GM23338 (cell line): ENCODE results near the gene JARID2. TPM values are rescaled to one million over a fixed set of nuclear protein-coding genes. Genes with fewer than 3 reads are reported as not detected.
A peak's percentile ranks its signal among the peaks of the same experiment; 100 is the strongest.

Source experiments
- ATAC-seq: fragments of 200-7000 bp; cut with Tn5 transposase; 3 replicates; pipeline ENCODE4 v1.9.1; 2020
- DNase-seq: peaks from one replicate; pipeline ENCODE4 v3.0.0-alpha.2; 2015; ENCODE audit warnings: low spot score
- H2AFZ ChIP-seq: fragments of 200-600 bp; sonication (generic); 2 replicates; pipeline ENCODE4 v1.8.0; 2016; ENCODE audit warnings: antibody characterized with exemption, mild to moderate bottlenecking, moderate library complexity
- H3F3A ChIP-seq: fragments of 200-600 bp; sonication (generic); replicated peaks from 2 replicates; pipeline ENCODE4 v1.8.0; 2017; ENCODE audit warnings: antibody characterized with exemption, mixed run types, low read depth
- H3K27ac ChIP-seq: fragments of 200-600 bp; sonication (generic); 2 replicates; pipeline ENCODE4 v1.6.1; 2016; ENCODE audit warnings: low read depth
- H3K27me3 ChIP-seq: fragments of 200-600 bp; sonication (generic); 2 replicates; pipeline ENCODE4 v1.8.0; 2016; ENCODE audit warnings: mild to moderate bottlenecking, mixed run types, moderate library complexity; ENCODE audit not compliant: insufficient read depth
- H3K36me3 ChIP-seq: fragments of 200-600 bp; sonication (generic); 2 replicates; pipeline ENCODE4 v1.8.0; 2016; ENCODE audit warnings: mild to moderate bottlenecking; ENCODE audit not compliant: insufficient read depth
- H3K4me1 ChIP-seq: fragments of 200-600 bp; sonication (generic); 2 replicates; pipeline ENCODE4 v1.8.0; 2016; ENCODE audit warnings: mild to moderate bottlenecking, moderate library complexity; ENCODE audit not compliant: insufficient read depth
- H3K4me2 ChIP-seq: fragments of 200-600 bp; sonication (generic); 2 replicates; pipeline ENCODE4 v1.7.1; 2017; ENCODE audit warnings: mixed run types
- H3K4me3 ChIP-seq: fragments of 200-600 bp; sonication (generic); 2 replicates; pipeline ENCODE4 v1.6.1; 2016; ENCODE audit warnings: mixed run types
- H3K79me2 ChIP-seq: fragments of 200-600 bp; sonication (generic); replicated peaks from 2 replicates; pipeline ENCODE4 v1.8.0; 2017; ENCODE audit warnings: mild to moderate bottlenecking; ENCODE audit not compliant: insufficient read depth
- H3K9me2 ChIP-seq: fragments of 200-600 bp; sonication (generic); 2 replicates; pipeline ENCODE4 v1.8.0; 2017; ENCODE audit not compliant: insufficient read depth
- H4K20me1 ChIP-seq: fragments of 200-600 bp; sonication (generic); replicated peaks from 2 replicates; pipeline ENCODE4 v1.8.0; 2017; ENCODE audit warnings: mild to moderate bottlenecking; ENCODE audit not compliant: insufficient read depth
- H3K27ac Mint-ChIP-seq: 2 replicates; pipeline ENCODE4 v1.8.0; 2020; ENCODE audit warnings: inconsistent platforms, mild to moderate bottlenecking, moderate library complexity, mixed read lengths
- H3K27me3 Mint-ChIP-seq: 3 replicates; pipeline ENCODE4 v1.8.0; 2022; ENCODE audit warnings: low read depth, mild to moderate bottlenecking, moderate library complexity, mixed read lengths, inconsistent platforms; ENCODE audit not compliant: insufficient read depth, poor library complexity
- H3K36me3 Mint-ChIP-seq: 3 replicates; pipeline ENCODE4 v1.8.0; 2021; ENCODE audit warnings: low read depth, mild to moderate bottlenecking, inconsistent platforms, moderate library complexity, mixed read lengths
- H3K4me1 Mint-ChIP-seq: 3 replicates; pipeline ENCODE4 v1.8.0; 2020; ENCODE audit warnings: mild to moderate bottlenecking, inconsistent platforms, mixed read lengths
- H3K4me3 Mint-ChIP-seq: 3 replicates; pipeline ENCODE4 v1.8.0; 2021; ENCODE audit warnings: moderate library complexity, mild to moderate bottlenecking, inconsistent platforms, mixed read lengths
- H3K9me3 Mint-ChIP-seq: 3 replicates; pipeline ENCODE4 v1.8.0; 2020; ENCODE audit warnings: moderate library complexity, mild to moderate bottlenecking, inconsistent platforms, mixed read lengths
- CREB1 ChIP-seq: fragments of 250-450 bp; sonication (Bioruptor Pico); IDR thresholded peaks from 2 replicates; pipeline ENCODE4 v1.5.0; 2020; ENCODE audit warnings: low read depth, mild to moderate bottlenecking, moderate library complexity
- EZH2 ChIP-seq: fragments of 200-600 bp; sonication (generic); IDR thresholded peaks from one replicate; pipeline ENCODE4 v1.8.0; 2017; ENCODE audit warnings: antibody characterized with exemption, mild to moderate bottlenecking, low read depth; ENCODE audit not compliant: unreplicated experiment
- EZH2phosphoT487 ChIP-seq: fragments of 200-600 bp; sonication (generic); IDR thresholded peaks from one replicate; pipeline ENCODE4 v1.8.1; 2018; ENCODE audit warnings: antibody characterized with exemption; ENCODE audit not compliant: unreplicated experiment
- NANOG ChIP-seq: IDR thresholded peaks from 2 replicates; pipeline ENCODE4 v1.6.1; 2016; ENCODE audit warnings: antibody characterized with exemption, borderline replicate concordance
- STAT1 ChIP-seq: IDR thresholded peaks from one replicate; pipeline ENCODE4 v1.6.1; 2016; ENCODE audit warnings: antibody characterized with exemption; ENCODE audit not compliant: unreplicated experiment
- ZNF114 ChIP-seq: fragments of 250-450 bp; sonication (Bioruptor Pico); IDR thresholded peaks from 2 replicates; pipeline ENCODE4 v1.5.0; 2020; ENCODE audit warnings: mild to moderate bottlenecking, moderate library complexity
- ZNF331 ChIP-seq: fragments of 250-450 bp; sonication (Bioruptor Pico); IDR thresholded peaks from 2 replicates; pipeline ENCODE4 v1.5.0; 2020; ENCODE audit warnings: low read depth, mild to moderate bottlenecking, moderate library complexity
- polyA plus RNA-seq: library from polyadenylated mRNA; unstranded; fragments of >200 nt; fragmentation: Nextera tagmentation; extraction: Ambion mirVana; gene quantifications from 2 replicates; pipeline ENCODE4 v1.2.1, GENCODE V29; 2016
- total RNA-seq: library from RNA; depleted of rRNA; stranded (reverse); fragments of >200 nt; shearing (Covaris generic); gene quantifications from 2 replicates; pipeline ENCODE4 v1.2.3, GENCODE V29; 2014
- TF ChIP-seq, protein P1 (sequence below): fragments of 250-450 bp; sonication (Bioruptor Pico); IDR thresholded peaks from 2 replicates; pipeline ENCODE4 v1.5.0; 2020; ENCODE audit warnings: mild to moderate bottlenecking, moderate library complexity

The JARID2 gene
- total and polyA plus RNA-seq, 2 experiments from 2014 or later = 92.8 to 196 TPM

DNA sequence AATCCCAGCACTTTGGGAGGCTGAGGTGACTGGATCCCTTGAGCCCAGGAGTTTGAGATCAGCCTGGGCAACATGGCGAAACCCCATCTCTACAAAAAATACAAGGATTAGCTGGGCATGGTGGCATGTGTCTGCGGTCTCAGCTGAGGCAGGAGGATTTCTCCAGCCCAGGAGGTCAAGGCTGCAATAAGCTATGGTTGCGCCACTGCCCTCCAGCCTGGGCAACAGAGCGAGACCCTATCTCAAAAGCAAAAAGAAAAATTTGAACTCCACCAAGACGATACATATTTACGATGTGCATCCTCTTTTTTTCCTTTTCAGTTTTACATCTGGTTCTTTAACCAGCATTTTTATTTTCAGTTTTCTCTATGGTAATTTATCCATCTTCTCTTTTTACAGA, 162.1 kb downstream of the JARID2 start:
- H3K27ac Mint-ChIP-seq = no peak overlapping the region
- H3K79me2 ChIP-seq = peaks cover 100% of the 10 kb centered on the region
- ATAC-seq (no peak), DNase-seq (no peak)
- no peaks in the 10 kb centered on the region; the same call in 1 of the 3 replicates for H3K9me3 Mint-ChIP-seq
- H3K9me2 ChIP-seq = no peaks in the 10 kb centered on the region
- no peak overlapping the region for H3K4me3 ChIP-seq
- peaks cover 11% of the 10 kb centered on the region for H3K36me3 ChIP-seq
- H3K36me3 Mint-ChIP-seq = peaks cover 30% of the 10 kb centered on the region
- no peak overlapping the region for H3K4me2 ChIP-seq
- H3K4me1 Mint-ChIP-seq = peaks cover 94% of the 10 kb centered on the region
- H3K27me3 ChIP-seq = no peaks in the 10 kb centered on the region
- no peak overlapping the region for H2AFZ ChIP-seq
- H3F3A ChIP-seq = no peaks in the 10 kb centered on the region; the same call in 1 of the 2 replicates
- TF ChIP-seq EZH2phosphoT487 (no peak), NANOG (no peak), EZH2 (no peak), STAT1 (no peak)
- no peak overlapping the region for H3K27ac ChIP-seq
- peaks cover 16% of the 10 kb centered on the region for H3K27me3 Mint-ChIP-seq
- H3K4me1 ChIP-seq = peaks cover 99% of the 10 kb centered on the region
- peaks cover 97% of the 10 kb centered on the region for H4K20me1 ChIP-seq
- no peak overlapping the region for H3K4me3 Mint-ChIP-seq

DNA sequence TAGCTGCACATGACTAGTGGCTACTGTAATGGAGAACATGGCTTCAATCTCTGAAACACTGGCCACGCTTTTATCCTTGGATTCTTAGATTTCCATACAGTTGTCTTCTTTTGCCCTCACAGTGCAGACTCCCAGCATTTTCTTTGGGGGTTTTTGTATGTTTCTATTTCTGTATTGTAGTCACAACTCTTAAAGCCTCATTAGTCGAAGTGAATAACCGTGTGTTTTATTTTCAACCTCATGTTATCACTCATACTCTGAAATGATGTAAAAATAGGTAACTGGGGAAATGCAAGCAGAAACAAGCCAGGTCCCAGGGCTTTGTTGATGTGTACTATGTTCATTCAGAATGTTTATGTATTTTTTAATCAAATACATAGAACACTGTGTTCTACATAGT, 162.9 kb downstream of the JARID2 start:
- H3K4me3 Mint-ChIP-seq = no peak overlapping the region
- Histone ChIP-seq H2AFZ (no peak overlapping the region), H3K9me2 (no peaks in the 10 kb centered on the region), H3K27me3 (no peaks in the 10 kb centered on the region), H3F3A (no peaks in the 10 kb centered on the region; the same call in 1 of the 2 replicates), H3K4me2 (peak overlapping the region; percentile 33), H3K79me2 (peaks cover 100% of the 10 kb centered on the region), H3K27ac (no peak overlapping the region), H4K20me1 (peaks cover 97% of the 10 kb centered on the region), H3K36me3 (peaks cover 11% of the 10 kb centered on the region), H3K4me3 (no peak overlapping the region), H3K4me1 (peaks cover 99% of the 10 kb centered on the region)
- H3K4me1 Mint-ChIP-seq = peaks cover 94% of the 10 kb centered on the region
- no peak overlapping the region for H3K27ac Mint-ChIP-seq
- peaks cover 38% of the 10 kb centered on the region for H3K36me3 Mint-ChIP-seq
- H3K9me3 Mint-ChIP-seq = peaks cover 2% of the 10 kb centered on the region
- no peak for DNase-seq
- no peak for TF ChIP-seq ZNF114 (CRISPR knock-in tag)
- H3K27me3 Mint-ChIP-seq = peaks cover 12% of the 10 kb centered on the region
- no peak for ATAC-seq

- H2AFZ ChIP-seq = no peak overlapping the region
- peak overlapping the region; percentile 33; the same call in 1 of the 2 replicates for H3K4me2 ChIP-seq
- peaks cover 10% of the 10 kb centered on the region for H3K9me3 Mint-ChIP-seq
- H3F3A ChIP-seq = no peaks in the 10 kb centered on the region; the same call in 1 of the 2 replicates
- H3K36me3 ChIP-seq = peaks cover 11% of the 10 kb centered on the region
- H3K36me3 Mint-ChIP-seq = peaks cover 45% of the 10 kb centered on the region
- H3K79me2 ChIP-seq = peaks cover 100% of the 10 kb centered on the region
- H3K4me1 ChIP-seq = peaks cover 97% of the 10 kb centered on the region
- no peak for ATAC-seq
- no peaks in the 10 kb centered on the region for H3K27me3 ChIP-seq
- H3K4me3 ChIP-seq = no peak overlapping the region
- H4K20me1 ChIP-seq = peaks cover 97% of the 10 kb centered on the region
- H3K27me3 Mint-ChIP-seq = peaks cover 14% of the 10 kb centered on the region
- H3K4me3 Mint-ChIP-seq = no peak overlapping the region
- no peaks in the 10 kb centered on the region for H3K9me2 ChIP-seq
- no peak overlapping the region for H3K27ac ChIP-seq
- DNase-seq = no peak
- peaks cover 94% of the 10 kb centered on the region for H3K4me1 Mint-ChIP-seq
- no peak overlapping the region; the same call in 1 of the 2 replicates for H3K27ac Mint-ChIP-seq
- TF ChIP-seq EZH2phosphoT487 (no peak), ZNF331 (CRISPR knock-in tag) (no peak), CREB1 (CRISPR knock-in tag) (no peak)
- TF ChIP-seq, protein P1, sequence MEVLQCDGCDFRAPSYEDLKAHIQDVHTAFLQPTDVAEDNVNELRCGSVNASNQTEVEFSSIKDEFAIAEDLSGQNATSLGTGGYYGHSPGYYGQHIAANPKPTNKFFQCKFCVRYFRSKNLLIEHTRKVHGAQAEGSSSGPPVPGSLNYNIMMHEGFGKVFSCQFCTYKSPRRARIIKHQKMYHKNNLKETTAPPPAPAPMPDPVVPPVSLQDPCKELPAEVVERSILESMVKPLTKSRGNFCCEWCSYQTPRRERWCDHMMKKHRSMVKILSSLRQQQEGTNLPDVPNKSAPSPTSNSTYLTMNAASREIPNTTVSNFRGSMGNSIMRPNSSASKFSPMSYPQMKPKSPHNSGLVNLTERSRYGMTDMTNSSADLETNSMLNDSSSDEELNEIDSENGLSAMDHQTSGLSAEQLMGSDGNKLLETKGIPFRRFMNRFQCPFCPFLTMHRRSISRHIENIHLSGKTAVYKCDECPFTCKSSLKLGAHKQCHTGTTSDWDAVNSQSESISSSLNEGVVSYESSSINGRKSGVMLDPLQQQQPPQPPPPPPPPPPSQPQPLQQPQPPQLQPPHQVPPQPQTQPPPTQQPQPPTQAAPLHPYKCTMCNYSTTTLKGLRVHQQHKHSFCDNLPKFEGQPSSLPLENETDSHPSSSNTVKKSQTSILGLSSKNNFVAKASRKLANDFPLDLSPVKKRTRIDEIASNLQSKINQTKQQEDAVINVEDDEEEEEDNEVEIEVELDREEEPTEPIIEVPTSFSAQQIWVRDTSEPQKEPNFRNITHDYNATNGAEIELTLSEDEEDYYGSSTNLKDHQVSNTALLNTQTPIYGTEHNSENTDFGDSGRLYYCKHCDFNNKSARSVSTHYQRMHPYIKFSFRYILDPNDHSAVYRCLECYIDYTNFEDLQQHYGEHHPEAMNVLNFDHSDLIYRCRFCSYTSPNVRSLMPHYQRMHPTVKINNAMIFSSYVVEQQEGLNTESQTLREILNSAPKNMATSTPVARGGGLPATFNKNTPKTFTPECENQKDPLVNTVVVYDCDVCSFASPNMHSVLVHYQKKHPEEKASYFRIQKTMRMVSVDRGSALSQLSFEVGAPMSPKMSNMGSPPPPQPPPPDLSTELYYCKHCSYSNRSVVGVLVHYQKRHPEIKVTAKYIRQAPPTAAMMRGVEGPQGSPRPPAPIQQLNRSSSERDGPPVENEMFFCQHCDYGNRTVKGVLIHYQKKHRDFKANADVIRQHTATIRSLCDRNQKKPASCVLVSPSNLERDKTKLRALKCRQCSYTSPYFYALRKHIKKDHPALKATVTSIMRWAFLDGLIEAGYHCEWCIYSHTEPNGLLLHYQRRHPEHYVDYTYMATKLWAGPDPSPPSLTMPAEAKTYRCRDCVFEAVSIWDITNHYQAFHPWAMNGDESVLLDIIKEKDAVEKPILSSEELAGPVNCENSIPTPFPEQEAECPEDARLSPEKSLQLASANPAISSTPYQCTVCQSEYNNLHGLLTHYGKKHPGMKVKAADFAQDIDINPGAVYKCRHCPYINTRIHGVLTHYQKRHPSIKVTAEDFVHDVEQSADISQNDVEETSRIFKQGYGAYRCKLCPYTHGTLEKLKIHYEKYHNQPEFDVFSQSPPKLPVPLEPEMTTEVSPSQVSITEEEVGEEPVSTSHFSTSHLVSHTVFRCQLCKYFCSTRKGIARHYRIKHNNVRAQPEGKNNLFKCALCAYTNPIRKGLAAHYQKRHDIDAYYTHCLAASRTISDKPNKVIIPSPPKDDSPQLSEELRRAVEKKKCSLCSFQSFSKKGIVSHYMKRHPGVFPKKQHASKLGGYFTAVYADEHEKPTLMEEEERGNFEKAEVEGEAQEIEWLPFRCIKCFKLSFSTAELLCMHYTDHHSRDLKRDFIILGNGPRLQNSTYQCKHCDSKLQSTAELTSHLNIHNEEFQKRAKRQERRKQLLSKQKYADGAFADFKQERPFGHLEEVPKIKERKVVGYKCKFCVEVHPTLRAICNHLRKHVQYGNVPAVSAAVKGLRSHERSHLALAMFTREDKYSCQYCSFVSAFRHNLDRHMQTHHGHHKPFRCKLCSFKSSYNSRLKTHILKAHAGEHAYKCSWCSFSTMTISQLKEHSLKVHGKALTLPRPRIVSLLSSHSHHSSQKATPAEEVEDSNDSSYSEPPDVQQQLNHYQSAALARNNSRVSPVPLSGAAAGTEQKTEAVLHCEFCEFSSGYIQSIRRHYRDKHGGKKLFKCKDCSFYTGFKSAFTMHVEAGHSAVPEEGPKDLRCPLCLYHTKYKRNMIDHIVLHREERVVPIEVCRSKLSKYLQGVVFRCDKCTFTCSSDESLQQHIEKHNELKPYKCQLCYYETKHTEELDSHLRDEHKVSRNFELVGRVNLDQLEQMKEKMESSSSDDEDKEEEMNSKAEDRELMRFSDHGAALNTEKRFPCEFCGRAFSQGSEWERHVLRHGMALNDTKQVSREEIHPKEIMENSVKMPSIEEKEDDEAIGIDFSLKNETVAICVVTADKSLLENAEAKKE (CRISPR knock-in tag) = no peak
Measured at GRCh38 chr6:15409301-15410125, 163.6 kb downstream of the JARID2 start.
